ENCODE measurements around the gene CEP112.

- TF ChIP-seq GABPA (IDR thresholded peaks at IDR 0.05; ENCODE audit: low read depth, low read length) (no peak), GABPA (CRISPR knock-in tag; IDR thresholded peaks at IDR 0.05; ENCODE audit: low read depth) (no peak), CTCF (CRISPR knock-in tag; IDR thresholded peaks at IDR 0.05) (no peak), ZNF790 (CRISPR knock-in tag; IDR thresholded peaks at IDR 0.05; ENCODE audit: borderline replicate concordance) (no peak), ARHGAP35 (CRISPR knock-in tag; IDR thresholded peaks at IDR 0.05; ENCODE audit: borderline replicate concordance) (no peak), POLR2A (IDR thresholded peaks at IDR 0.05; ENCODE audit: insufficient read depth in 1 of 2, low read depth in 2 of 2, low read length in 2 of 2) (no peak), XRCC5 (optimal IDR thresholded peaks at IDR 0.05; ENCODE audit: low read length) (no peak), ZNF572 (CRISPR knock-in tag; IDR thresholded peaks at IDR 0.05) (no peak), ZBTB21 (CRISPR knock-in tag; IDR thresholded peaks at IDR 0.05) (no peak)
- TF ChIP-seq, protein P1, sequence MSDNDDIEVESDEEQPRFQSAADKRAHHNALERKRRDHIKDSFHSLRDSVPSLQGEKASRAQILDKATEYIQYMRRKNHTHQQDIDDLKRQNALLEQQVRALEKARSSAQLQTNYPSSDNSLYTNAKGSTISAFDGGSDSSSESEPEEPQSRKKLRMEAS (IDR thresholded peaks at IDR 0.05): no peak
Observed at GRCh38 chr17:65977041-65977440, 214.9 kb downstream of the CEP112 start.

Measured in HepG2 (cell line).